HL-60/S4 treated with retinoic acid at 250 ng/mL for 4 days and 3 days (cell line): Measurements from ENCODE around the gene STK38.

Experiments used
- in situ Hi-C: fragments of 300-500 bp; cut with MboI; formaldehyde crosslinking; loops from 2 replicates; pipeline ENCODE4 v1.7.0; 2022; ENCODE audit warnings: low sequenced_read_pairs

The STK38 gene

GRCh38 chr6:36566418-36566905 lies 19.2 kb upstream of the STK38 start:
- in situ Hi-C loops: no loop called here

- in situ Hi-C loops: no loop called here
Measured at GRCh38 chr6:36563928-36564284, 16.6 kb upstream of the STK38 start.

GRCh38 chr6:36563237-36563927 lies 16.1 kb upstream of the STK38 start:
- in situ Hi-C loops: no loop called here

GRCh38 chr6:36560822-36561221 lies 13.5 kb upstream of the STK38 start:
- in situ Hi-C loops: no loop called here

- in situ Hi-C loops: no loop called here
Measured at GRCh38 chr6:36559011-36559793, 11.9 kb upstream of the STK38 start.

GRCh38 chr6:36556281-36556680 lies 9.0 kb upstream of the STK38 start:
- in situ Hi-C loops: no loop called here

- in situ Hi-C loops: no loop called here
Measured at GRCh38 chr6:36555750-36556252, 8.5 kb upstream of the STK38 start.

GRCh38 chr6:36550473-36551000 lies 3.3 kb upstream of the STK38 start:
- in situ Hi-C loops: no loop called here

GRCh38 chr6:36548401-36548743 lies 1.1 kb upstream of the STK38 start:
- in situ Hi-C loops: no loop called here

- in situ Hi-C loops: no loop called here
Measured at GRCh38 chr6:36547646-36548400, 544 bp upstream of the STK38 start.

GRCh38 chr6:36546308-36546919 lies 865 bp downstream of the STK38 start:
- in situ Hi-C loops: no loop called here

GRCh38 chr6:36545767-36546307 lies 1.4 kb downstream of the STK38 start:
- in situ Hi-C loops: no loop called here

- in situ Hi-C loops: no loop called here
Measured at GRCh38 chr6:36544228-36544627, 3.1 kb downstream of the STK38 start.

- in situ Hi-C loops: no loop called here
Measured at GRCh38 chr6:36542041-36542440, 5.2 kb downstream of the STK38 start.

- in situ Hi-C loops: no loop called here
Measured at GRCh38 chr6:36539814-36540568, 7.3 kb downstream of the STK38 start.

GRCh38 chr6:36536873-36537547 lies 10.3 kb downstream of the STK38 start:
- in situ Hi-C loops: no loop called here

GRCh38 chr6:36533321-36533720 lies 14.0 kb downstream of the STK38 start:
- in situ Hi-C loops: no loop called here

- in situ Hi-C loops: no loop called here
Measured at GRCh38 chr6:36526066-36526465, 21.2 kb downstream of the STK38 start.

- in situ Hi-C loops: no loop called here
Measured at GRCh38 chr6:36525346-36525745, 21.9 kb downstream of the STK38 start.
